SJCRH30 (cell line): ENCODE results near the gene PRKN. TPM values are rescaled to one million over a fixed set of nuclear protein-coding genes. Genes with fewer than 3 reads are reported as not detected.
A peak's percentile ranks its signal among the peaks of the same experiment; 100 is the strongest.

Experiments used
- DNase-seq, 2 experiments: peaks; one replicate each; pipeline ENCODE4 v3.0.0-alpha.2; 2015 to 2020
- H3K27ac ChIP-seq: fragments of 250-450 bp; sonication (Bioruptor Pico); 2 replicates; pipeline ENCODE4 v1.5.1; 2020; ENCODE audit warnings: mild to moderate bottlenecking, moderate library complexity
- H3K27me3 ChIP-seq: fragments of 250-450 bp; sonication (Bioruptor Pico); 2 replicates; pipeline ENCODE4 v1.5.1; 2020; ENCODE audit warnings: mild to moderate bottlenecking, moderate library complexity
- H3K36me3 ChIP-seq: fragments of 250-450 bp; sonication (Bioruptor Pico); 2 replicates; pipeline ENCODE4 v1.5.1; 2020; ENCODE audit warnings: mild to moderate bottlenecking, moderate library complexity
- H3K4me1 ChIP-seq: fragments of 250-450 bp; sonication (Bioruptor Pico); 2 replicates; pipeline ENCODE4 v1.5.1; 2020; ENCODE audit warnings: mild to moderate bottlenecking, moderate library complexity
- H3K4me3 ChIP-seq: fragments of 250-450 bp; sonication (Bioruptor Pico); 2 replicates; pipeline ENCODE4 v1.5.1; 2020; ENCODE audit warnings: mild to moderate bottlenecking, moderate library complexity
- H3K9me3 ChIP-seq: fragments of 250-450 bp; sonication (Bioruptor Pico); replicated peaks from 2 replicates; pipeline ENCODE4 v1.5.1; 2020; ENCODE audit warnings: mild to moderate bottlenecking, moderate library complexity
- total RNA-seq: library from RNA; depleted of rRNA; stranded (reverse); fragments of >200 nt; shearing (Covaris generic); gene quantifications from 2 replicates; pipeline ENCODE4 v1.2.3, GENCODE V29; 2014

The PRKN gene
- total RNA-seq, 1 experiment from 2014 or later: not detected

- peak overlapping the region; percentile 50 for H3K27ac ChIP-seq
- H3K36me3 ChIP-seq: no peaks in the 10 kb centered on the region
- H3K9me3 ChIP-seq: no peaks in the 10 kb centered on the region
- peak overlapping the region; percentile 19 for H3K4me3 ChIP-seq
- no peaks in the 10 kb centered on the region for H3K27me3 ChIP-seq
- peaks cover 24% of the 10 kb centered on the region for H3K4me1 ChIP-seq
- no peak for DNase-seq
Measured at GRCh38 chr6:161438430-161439030, 1289.0 kb downstream of the PRKN start.

DNA sequence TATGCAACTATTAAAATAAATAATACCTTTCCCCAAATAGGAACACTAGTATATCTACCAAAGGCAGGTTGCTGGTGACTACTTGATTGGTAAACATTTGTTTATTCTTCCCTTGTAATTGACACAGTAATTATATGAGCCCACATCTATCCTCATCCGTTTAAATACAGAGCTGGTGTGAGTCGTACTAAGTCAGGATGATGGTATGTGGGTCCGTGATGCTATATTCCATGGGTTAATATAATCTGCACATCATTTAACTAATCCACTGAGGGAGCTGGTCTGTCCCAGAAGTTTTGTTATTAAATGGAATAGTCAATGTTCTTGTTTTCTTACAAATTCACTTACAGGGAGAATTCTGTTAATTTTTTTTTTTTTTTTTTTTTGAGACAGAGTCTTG, 1289.7 kb downstream of the PRKN start:
- DNase-seq: no peak
- no peaks in the 10 kb centered on the region for H3K9me3 ChIP-seq
- H3K4me3 ChIP-seq: no peak overlapping the region
- H3K36me3 ChIP-seq: no peaks in the 10 kb centered on the region
- no peak overlapping the region for H3K27ac ChIP-seq
- H3K27me3 ChIP-seq: no peaks in the 10 kb centered on the region
- peaks cover 24% of the 10 kb centered on the region for H3K4me1 ChIP-seq

DNA sequence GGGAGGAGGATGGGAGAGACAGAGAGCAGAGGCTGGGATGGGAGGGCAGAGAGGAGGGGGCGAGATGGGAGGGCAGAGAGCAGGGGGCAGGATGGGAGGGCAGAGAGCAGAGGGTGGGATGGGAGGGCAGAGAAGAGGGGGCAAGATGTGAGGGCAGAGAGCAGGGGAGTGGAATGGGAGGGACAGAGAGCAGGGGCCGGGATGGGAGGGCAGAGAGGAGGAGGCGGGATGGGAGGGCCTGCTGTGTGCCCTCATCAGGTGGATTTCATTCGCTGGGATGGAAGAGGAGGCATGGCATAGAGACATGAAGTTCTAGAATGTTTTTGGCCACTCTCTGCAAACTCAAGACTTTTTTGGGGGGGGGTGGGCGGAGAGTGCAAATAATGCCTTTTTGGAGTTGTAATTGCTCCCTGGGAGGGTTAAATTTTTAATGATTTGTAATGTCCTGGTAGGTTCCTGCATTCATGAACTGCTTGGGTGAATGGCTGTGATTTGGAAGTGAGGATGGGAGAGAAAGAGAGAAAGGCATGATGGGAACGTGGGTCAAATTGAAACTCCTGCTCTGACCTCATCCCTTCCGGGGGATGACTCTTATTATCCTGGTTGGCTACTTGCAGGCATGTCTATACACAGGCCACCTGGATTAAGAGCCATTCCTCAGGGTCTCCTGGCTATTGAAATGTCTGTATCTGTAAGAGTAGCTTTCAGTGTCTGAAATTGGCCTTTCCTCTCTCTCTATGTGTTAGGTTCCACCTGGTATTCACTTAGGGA, 1291.3 kb downstream of the PRKN start:
- no peak overlapping the region for H3K4me3 ChIP-seq
- H3K27me3 ChIP-seq: no peaks in the 10 kb centered on the region
- no peaks in the 10 kb centered on the region for H3K36me3 ChIP-seq
- no peaks in the 10 kb centered on the region for H3K9me3 ChIP-seq
- H3K27ac ChIP-seq: no peak overlapping the region
- no peak for DNase-seq
- H3K4me1 ChIP-seq: peaks cover 24% of the 10 kb centered on the region

GRCh38 chr6:161435748-161436070, 1291.9 kb downstream of the PRKN start:
- Histone ChIP-seq H3K9me3 (no peaks in the 10 kb centered on the region), H3K4me3 (no peak overlapping the region), H3K4me1 (peaks cover 24% of the 10 kb centered on the region), H3K27me3 (no peaks in the 10 kb centered on the region), H3K36me3 (no peaks in the 10 kb centered on the region), H3K27ac (peak overlapping the region; percentile 66; the same call in 1 of the 2 replicates)
- no peak for DNase-seq

DNA sequence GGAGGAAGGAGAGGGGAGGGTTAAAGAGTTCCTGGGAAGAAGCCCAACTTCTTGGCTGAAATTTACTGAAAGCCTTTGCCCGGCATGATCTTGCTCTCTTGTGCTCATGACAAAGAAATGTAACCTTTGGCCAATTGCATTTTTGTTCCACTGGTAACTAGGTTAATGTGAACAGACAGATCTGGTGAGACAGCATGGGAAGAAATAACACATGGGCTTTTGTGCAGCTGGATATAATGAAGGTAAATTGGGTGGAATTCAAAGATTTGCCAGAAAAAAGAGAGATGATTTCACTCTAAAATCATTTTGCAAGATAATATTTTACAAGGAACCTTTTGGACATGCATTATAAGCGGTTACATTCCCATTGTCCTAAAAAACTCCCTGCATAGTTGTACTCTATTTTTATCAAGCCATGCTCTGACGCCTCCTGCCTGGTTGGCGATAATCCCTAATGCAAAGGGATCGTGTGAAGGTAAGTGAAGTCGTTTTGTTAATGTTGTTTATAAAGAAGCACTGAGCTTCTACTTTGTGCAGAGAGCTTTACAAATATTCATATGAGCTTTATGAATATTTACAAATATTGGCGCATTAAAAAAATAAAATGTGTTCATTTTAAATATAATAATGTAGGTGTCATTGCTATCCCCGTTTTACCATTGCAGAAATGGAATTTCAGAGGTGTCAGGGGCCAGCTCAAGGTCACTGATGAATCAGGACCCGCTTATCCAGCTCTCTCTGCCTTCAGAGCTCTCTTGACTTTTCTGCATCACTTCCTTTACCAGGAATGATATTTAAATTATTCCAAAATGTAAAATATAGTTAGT, 1292.4 kb downstream of the PRKN start:
- no peaks in the 10 kb centered on the region for H3K9me3 ChIP-seq
- peaks cover 24% of the 10 kb centered on the region for H3K4me1 ChIP-seq
- H3K27ac ChIP-seq: peak overlapping the region; percentile 66
- no peaks in the 10 kb centered on the region for H3K27me3 ChIP-seq
- DNase-seq: peak in 1 of 2 experiments; percentile 64
- peak overlapping the region; percentile 26 for H3K4me3 ChIP-seq
- H3K36me3 ChIP-seq: no peaks in the 10 kb centered on the region

GRCh38 chr6:161434350-161434749, 1293.2 kb downstream of the PRKN start:
- peak in 1 of 2 experiments; percentile 60 for DNase-seq
- peak overlapping the region; percentile 66 for H3K27ac ChIP-seq
- H3K27me3 ChIP-seq: no peaks in the 10 kb centered on the region
- H3K9me3 ChIP-seq: no peaks in the 10 kb centered on the region
- peaks cover 22% of the 10 kb centered on the region for H3K4me1 ChIP-seq
- H3K36me3 ChIP-seq: no peaks in the 10 kb centered on the region
- H3K4me3 ChIP-seq: peak overlapping the region; percentile 26

DNA sequence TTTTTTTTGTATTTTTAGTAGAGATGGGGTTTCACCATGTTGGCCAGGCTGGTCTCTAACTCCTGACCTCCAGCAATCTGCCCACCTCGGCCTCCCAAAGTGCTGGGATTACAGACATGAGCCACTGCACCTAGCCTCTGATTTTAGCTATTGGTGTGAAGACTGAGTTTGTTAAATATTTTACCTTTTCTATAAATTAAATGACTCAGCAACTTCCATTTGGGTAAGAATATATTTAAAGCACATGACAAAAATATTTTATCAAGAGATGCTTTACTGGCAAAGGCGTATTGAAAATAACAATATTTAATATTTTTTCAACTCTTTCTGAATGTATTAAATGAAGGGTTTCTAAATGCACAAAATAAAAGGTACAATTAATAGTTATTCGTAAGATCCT, 1295.0 kb downstream of the PRKN start:
- Histone ChIP-seq H3K36me3 (no peaks in the 10 kb centered on the region), H3K27ac (no peak overlapping the region), H3K4me3 (no peak overlapping the region), H3K27me3 (no peaks in the 10 kb centered on the region), H3K4me1 (peaks cover 10% of the 10 kb centered on the region), H3K9me3 (no peaks in the 10 kb centered on the region)
- no peak for DNase-seq

- H3K4me3 ChIP-seq: no peak overlapping the region
- H3K4me1 ChIP-seq: peaks cover 5% of the 10 kb centered on the region
- DNase-seq: peak in 1 of 2 experiments; percentile 77
- no peaks in the 10 kb centered on the region for H3K36me3 ChIP-seq
- H3K27me3 ChIP-seq: no peaks in the 10 kb centered on the region
- H3K27ac ChIP-seq: no peak overlapping the region
- no peaks in the 10 kb centered on the region for H3K9me3 ChIP-seq
Measured at GRCh38 chr6:161429921-161430490, 1297.6 kb downstream of the PRKN start.

- H3K27me3 ChIP-seq: no peaks in the 10 kb centered on the region
- H3K4me3 ChIP-seq: no peak overlapping the region
- H3K4me1 ChIP-seq: peaks cover 6% of the 10 kb centered on the region; the same call in 1 of the 2 replicates
- no peaks in the 10 kb centered on the region; the same call in 1 of the 2 replicates for H3K9me3 ChIP-seq
- H3K36me3 ChIP-seq: no peaks in the 10 kb centered on the region
- H3K27ac ChIP-seq: no peak overlapping the region
- no peak for DNase-seq
Measured at GRCh38 chr6:161424421-161424820, 1303.1 kb downstream of the PRKN start.

GRCh38 chr6:161422710-161423680, 1304.6 kb downstream of the PRKN start:
- DNase-seq: peak in 1 of 2 experiments; percentile 44
- Histone ChIP-seq H3K9me3 (no peaks in the 10 kb centered on the region; the same call in 1 of the 2 replicates), H3K27me3 (no peaks in the 10 kb centered on the region), H3K4me1 (peaks cover 16% of the 10 kb centered on the region), H3K27ac (peak overlapping the region; percentile 2; the same call in 1 of the 2 replicates), H3K36me3 (no peaks in the 10 kb centered on the region), H3K4me3 (no peak overlapping the region)

DNA sequence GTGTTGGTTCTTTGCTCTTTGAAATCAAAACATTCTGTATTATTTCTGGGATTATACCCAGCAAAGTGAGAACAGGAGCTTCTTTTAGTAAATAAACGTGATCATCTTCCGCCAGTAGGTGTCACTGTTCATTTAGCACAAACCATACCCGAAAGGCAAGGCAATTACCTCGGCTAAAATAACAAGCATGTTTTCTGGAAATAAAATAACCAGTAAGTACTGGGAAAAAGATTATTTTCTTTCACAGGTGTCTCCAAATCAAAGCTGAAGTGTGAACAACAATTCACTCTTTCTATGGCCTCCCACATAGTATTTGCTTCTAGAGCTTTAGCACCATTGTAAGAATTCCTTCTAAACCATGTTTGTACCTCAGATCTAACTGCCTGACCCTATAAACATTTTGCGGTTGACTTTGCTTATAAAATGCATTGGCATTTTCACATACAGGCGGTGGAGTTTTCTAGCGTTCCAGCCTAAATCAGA, 1309.1 kb downstream of the PRKN start:
- Histone ChIP-seq H3K4me1 (peaks cover 51% of the 10 kb centered on the region), H3K27ac (peak overlapping the region; percentile 95), H3K36me3 (no peaks in the 10 kb centered on the region), H3K9me3 (no peaks in the 10 kb centered on the region), H3K27me3 (no peaks in the 10 kb centered on the region), H3K4me3 (peak overlapping the region; percentile 3)
- peak; percentile 86 to 97 for DNase-seq

GRCh38 chr6:161417717-161418462, 1309.7 kb downstream of the PRKN start:
- H3K36me3 ChIP-seq: no peaks in the 10 kb centered on the region
- no peaks in the 10 kb centered on the region for H3K27me3 ChIP-seq
- 0 out of 2 replicates have a peak overlapping the region, but pooled peaks have one; percentile 2 for H3K4me3 ChIP-seq
- peak overlapping the region; percentile 95 for H3K27ac ChIP-seq
- peaks cover 57% of the 10 kb centered on the region for H3K4me1 ChIP-seq
- peak; percentile 100 for DNase-seq
- H3K9me3 ChIP-seq: no peaks in the 10 kb centered on the region

DNA sequence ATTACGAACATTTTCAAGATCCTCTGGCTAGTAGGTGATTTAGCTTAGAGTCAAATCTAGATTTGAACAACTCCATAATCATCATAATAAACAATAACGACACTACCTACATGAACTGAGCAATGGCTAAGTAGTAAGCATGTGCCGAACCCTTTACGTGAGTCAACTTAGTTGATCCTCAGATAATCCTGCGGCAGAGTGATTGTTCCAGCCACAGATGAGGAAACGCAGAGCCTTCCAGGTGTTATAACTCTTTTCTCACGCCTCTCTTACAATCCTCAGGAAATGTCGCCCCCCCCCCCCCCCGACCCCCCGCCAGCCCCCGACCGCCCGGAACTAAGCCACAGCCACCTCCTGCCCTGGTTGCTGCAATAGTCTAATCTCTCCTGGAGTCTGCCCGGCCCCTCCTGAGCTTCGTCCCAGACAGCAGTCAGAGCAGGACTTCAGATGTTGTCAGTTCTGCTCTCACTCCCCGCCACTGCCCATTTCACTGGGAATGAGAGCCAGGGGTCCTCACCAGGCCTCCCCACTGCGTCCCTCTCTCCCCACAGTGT, 1312.2 kb downstream of the PRKN start:
- Histone ChIP-seq H3K9me3 (no peaks in the 10 kb centered on the region), H3K4me3 (no peak overlapping the region), H3K27ac (peak overlapping the region; percentile 64; the same call in 1 of the 2 replicates)

More for the DNA sequence above, 1312.2 kb downstream of the PRKN start:
- peaks cover 54% of the 10 kb centered on the region for H3K4me1 ChIP-seq
- peak; percentile 33 to 37 for DNase-seq
- H3K27me3 ChIP-seq: no peaks in the 10 kb centered on the region
- no peaks in the 10 kb centered on the region for H3K36me3 ChIP-seq
